T-helper 9 cell (primary cell): ENCODE data around the gene NUTF2.
A peak's percentile ranks its signal among the peaks of the same experiment; 100 is the strongest.
"Not testable (repeated sequence)": the region's sequence is repeated elsewhere in the genome, so short reads cannot be mapped to it uniquely, and the experiment has no call there.

Experiments used
- DNase-seq: peaks from one replicate; pipeline ENCODE4 v3.0.0-alpha.2; 2020
- total RNA-seq, 2 donors: gene quantifications; one replicate each; lab custom pipeline; 2026; lab: John Stamatoyannopoulos, UW

Gene NUTF2
- total RNA-seq: 31.9 to 49.1 reads per million in 2 donors

DNA sequence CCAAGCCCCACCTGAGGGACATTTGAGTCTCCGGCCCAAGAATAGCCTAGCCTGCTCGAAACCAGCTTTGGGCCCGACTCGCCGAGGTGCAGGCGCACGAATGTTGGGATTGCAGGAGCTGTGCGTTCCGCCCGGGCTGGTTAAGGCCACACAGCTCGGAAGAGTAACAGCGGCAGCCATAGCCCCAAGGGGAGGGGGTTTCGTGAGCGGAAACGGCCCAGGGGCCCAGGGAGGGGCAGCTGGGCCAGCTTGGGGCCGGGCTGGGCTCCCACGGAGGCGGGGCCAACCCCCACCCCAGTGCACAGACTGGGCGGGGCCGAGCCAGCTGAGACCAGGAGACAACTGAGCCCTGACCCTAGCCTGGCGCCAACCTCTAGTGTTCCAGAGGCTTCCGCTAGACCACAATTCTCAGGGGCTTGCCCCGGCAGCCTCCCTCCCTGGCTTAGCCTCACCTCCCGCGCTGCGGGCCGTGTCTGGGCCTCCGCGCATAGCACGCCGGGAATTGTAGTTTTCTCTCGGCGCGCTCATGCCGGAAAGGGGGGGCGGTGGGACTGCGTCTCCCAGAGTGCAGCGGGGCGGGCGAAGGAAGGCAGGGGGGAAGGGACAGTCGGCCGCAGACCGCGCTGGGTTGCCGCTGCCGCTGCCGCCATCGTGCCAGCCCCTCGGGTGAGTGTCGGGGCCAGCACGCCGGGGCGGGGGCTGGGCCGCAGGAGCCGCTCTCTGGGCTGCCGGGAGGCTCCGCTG is at the start of gene NUTF2:
Gene NUTF2, plus strand, starts transcription at position 614 of the 744 bp plus-strand sequence. CDS start 18,198 bp downstream, outside the sequence.
- peak; percentile 94 for DNase-seq

DNA sequence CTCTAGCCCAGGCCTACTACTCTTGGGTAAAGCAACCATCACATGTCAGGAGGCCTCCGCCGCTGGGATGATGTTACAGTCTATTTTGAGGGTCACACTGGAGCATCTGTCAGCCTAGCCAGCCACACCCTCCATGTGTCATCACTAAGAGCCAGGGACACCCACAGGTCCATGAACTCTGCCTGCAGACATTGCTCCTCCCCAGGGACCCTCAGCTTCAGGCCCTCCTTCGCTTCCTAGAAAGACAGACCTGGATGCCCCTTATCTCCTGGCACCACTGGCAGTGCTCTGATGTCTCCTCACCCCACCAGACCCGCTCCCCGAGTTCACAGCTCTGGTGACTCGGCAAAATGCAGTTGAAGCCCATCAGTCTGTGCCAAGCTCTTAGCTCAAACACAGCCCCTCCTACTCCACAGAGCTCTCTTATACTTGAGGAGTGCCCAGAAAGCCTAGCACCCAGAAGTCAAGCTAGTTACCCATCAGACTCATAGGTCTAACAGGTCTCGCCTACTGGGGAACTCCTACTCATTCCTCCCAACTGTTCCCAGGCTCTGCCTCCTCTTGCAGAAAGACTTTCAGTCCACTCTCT is 46.3 kb upstream of the NUTF2 start:
- DNase-seq: no peak

DNA sequence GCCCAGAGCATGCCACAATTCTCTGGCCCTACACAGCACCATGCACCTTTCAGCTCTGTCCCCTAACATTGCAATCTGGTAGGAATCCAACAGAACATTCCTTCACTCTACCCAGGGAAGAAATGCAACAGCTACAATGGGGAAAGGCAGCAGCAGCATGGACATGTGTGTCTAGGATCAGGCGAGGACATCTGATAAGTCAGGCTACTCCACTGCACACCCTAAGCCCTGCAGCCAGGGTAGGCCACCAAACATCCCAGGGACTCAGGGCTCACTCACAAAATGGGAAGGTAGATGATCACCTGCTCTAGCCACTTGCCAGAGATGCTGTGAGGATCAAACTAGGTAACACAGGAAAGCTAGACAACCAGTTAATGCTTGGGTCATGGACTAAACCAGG is 45.5 kb upstream of the NUTF2 start:
- no peak for DNase-seq

DNA sequence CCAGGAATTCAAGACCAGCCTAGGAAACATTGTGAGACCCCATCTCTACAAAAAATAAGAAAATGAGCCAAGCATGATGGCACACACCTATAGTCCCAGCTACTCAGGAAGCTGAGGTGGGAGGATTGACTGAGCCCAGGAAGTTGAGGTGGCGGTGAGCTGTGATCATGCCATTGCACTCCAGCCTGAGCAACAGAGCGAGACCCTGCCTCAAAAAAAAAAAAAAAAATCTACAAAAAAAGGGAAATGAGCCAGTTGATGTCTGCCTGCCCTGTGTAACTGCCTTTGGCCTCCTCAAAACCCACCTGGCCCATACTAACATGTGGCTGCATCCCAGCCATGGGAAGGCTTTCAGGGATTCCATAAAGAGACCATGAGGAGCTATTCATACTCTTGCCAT is 44.9 kb upstream of the NUTF2 start:
- DNase-seq: no peak

DNA sequence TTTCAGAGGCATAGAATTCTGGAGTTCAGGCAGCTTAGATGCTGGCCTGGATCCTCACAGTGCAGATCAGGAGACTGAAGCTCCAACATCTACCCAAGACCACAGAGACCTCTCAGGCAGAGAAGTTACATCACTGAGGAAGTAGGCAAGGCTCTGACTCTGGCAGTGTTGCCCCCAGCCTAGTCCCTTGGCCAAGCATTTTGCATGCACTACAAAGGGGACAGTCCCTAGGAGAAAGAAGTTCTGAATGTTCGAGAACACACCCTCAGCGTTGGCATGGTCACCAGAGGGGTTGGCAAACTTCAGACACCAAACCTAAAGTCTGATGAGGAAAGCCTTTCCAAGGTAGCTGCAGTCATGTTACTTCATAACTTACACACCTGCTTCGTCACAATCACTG is 42.8 kb upstream of the NUTF2 start:
- no peak for DNase-seq

DNA sequence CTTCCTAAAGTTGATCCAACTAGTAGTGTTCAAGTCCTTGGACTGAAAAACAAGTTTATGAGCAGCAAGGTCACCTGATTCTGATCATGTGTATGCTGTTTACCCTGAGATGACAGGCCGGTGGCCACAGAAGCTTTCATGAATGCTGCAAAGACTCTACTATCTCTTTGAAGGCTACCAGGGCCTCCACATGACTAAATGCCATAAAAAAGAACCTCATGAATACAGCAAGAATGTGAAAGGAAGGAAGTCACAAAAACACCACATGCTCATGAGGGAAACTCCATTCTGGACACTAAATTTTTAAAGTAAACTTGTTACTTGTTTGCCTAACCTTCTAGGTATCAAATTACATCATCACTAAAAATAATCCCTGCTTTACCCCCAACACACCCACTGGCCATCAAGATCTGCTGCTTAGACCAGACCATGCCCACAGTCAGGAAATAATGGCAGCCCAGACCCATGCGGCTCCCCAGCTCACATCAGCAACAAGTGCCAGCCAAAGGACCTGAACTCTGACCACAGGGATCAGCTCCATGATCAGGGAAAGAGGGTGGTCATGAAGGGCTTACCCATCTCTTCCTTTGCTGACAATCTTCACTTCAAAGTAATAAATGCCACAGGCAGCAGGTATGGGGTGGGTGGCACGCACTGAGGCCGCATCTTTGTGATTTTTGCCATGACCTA is 41.7 kb upstream of the NUTF2 start:
- DNase-seq: no peak

DNA sequence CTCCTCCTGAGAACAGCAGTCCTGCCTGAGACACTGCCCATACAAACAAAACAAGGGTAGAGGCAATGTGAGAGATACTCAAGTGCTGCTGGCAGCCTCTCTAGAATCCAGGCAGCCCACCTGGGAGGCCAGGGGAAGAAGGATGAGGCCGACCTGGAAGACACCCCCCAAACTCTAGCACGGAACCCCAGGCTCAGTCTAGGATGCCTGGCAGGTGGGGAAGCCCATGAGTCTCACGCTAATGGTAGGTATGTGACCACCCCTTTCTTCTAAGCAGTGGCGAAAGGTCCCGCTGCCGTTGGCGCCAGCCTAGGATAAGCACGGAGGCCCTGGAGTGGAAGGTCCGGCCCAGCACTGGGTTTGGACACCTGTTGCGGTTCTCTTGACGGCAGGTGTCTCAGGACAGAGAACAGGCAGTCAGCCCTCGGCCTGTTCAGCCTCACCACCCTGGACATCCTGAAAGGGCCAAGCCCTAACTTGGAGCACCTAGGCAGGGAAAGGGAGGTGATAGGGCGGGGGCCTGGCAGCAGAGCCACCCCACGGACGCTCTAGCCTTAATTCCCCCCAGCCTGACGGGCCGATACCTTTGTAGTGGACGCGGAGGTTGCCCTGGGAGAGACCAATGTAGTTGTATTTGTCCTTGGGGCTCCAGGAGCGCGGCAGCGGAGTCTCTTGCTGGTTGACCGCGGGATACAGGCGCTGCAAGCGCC is 40.9 kb upstream of the NUTF2 start:
- no peak for DNase-seq

DNA sequence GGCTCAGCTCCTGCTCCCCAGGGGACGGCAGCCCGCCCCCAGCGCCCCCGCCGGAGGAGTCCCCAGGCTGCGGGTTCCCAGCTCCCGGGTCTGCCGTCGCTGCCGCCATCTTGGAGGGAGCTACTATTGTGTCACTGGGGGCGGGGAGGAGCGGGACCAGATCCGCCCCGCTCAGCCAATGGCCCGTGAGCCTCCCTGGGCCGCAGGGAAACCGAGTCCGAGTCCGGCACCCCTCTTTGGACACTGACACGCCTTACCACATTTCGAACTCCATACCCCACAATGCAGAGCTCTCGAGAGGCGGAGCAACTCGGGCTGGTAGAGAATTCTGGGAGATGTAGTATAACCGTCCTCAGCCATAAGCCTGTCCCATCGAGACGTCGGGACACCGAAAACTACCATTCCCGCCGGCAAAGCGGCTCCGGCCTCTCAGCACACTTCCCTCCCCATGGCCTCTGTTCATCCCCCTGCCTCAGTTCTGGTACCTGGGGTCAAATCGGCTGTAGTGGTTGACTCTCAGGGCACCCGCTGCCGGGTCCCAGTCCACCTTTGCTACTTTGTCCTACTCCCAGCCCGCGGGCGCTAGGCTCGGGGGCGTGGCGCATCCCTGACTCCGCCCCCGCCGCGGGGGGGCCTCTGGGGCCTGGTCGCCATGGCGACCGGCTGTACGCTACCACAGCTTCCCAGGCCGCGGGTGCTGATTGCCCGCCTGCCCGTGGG is 40.1 kb upstream of the NUTF2 start, which contains the start of the genes RANBP10 and TSNAXIP1:
Gene RANBP10, minus strand, starts transcription at position 133 of the 720 bp plus-strand sequence. Its CDS starts 24 bp downstream, at position 109.
Gene TSNAXIP1, plus strand, starts transcription at position 462 of the 720 bp plus-strand sequence. CDS start 261 bp downstream, outside the sequence.
- peak; percentile 93 for DNase-seq

DNA sequence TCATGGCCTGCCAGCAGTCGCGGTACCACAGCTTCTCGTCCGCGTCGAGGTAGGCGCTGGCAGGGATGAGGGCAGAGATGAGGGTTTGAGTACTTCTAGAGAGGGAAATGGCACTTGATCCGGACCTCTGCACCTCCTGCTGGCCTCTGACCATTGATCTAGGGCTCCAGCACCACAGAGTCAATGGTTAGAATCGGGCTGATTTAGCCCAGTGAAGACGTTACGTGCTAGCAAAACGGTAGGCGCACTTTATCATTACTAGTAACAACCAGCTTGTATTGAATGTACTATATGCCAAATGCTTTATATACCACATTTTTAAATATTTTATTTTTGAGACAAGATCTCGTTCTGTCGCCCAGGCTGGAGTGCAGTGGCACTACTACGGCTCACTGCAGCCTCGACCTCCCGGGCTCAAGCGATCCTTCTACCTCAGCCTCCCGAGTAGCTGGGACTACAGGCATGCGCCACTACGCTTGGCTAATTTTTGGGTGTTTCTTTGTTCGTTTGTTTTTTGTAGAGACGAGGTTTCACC is 39.5 kb upstream of the NUTF2 start:
- no peak for DNase-seq

DNA sequence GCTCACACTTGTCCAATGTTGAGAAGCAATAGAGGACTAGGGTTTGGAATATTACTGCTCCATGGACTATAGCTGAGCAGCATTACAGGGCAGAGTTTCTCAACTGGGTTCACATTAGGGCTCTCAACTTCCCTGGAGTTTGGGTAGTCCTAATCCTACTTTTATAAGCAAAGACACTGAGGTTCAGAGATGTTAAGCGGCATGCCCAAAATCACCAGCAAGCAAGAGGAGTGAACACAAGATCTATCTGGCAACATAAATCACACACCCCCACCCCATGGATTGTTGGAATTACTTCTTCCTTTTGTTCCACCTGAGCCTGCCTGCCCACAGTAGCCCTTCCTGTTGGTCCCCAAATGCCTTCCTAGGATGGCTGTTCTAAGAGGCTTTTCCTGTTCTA is 34.8 kb upstream of the NUTF2 start:
- no peak for DNase-seq

DNA sequence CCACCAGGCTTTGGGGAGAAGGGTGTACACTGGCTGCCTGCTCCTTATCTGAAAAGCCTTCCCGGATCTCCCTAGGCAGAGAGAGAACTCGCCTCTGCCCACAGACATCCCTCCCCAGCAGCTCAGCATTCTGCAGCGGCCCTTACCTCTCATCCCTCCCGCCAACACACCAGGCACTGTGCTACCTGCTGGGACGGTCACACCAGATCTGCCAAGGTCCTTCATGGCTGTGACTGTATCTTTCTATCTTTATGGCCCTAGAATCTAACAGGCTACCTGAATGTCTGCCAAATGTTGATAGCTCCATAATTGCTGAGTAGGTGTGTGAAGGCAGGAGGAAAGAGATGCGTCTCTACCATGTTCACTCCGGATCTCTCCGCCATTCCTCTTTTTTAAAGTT is 32.2 kb upstream of the NUTF2 start:
- DNase-seq: no peak

DNA sequence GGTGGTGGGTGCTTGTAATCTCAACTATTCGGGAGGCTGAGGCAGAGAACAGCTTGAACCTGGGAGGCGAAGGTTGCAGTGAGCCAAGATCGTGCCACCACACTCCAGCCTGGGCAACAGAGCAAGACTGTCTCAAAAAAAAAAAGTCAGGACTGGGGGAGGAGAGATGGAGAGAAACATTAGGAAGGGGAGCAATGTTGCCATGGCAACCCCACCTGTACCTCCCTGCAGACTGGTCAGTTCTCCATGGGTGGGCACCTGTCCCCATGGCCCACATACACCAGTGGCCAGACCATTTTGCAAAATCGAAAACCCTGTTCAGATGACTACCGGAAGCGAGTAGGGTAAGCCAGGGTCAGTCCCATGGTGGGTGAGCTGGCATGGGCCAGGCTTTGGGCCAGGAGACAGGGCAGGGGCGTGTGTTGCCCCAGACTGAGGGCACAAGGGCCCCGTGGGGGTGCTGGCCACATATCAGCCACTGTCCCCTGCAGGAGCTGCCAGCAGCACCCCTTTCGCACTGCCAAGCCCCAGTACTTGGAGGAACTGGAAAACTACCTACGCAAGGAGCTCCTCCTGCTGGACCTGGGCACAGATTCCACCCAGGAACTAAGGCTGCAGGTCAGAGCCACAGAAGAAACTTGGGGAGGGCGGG is 26.0 kb upstream of the NUTF2 start:
- no peak for DNase-seq

DNA sequence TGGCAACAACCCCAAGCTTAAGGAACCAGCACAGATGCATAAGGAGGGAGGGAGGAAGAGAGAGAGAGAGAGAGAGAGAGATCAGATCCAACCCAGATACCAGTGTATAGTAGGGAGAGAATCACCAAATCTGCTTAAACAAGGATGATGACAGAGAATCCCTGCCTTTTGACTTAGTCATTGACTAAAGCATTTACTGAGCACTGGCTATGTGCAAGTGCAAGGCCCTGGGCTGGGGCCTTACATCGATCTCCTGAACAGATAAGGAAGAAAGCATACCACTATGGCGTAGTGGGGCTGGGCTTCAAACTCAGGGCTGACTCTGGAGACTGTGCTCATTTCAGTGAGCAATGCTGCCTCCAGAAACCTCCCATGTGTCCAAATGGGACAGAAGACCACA is 24.2 kb upstream of the NUTF2 start:
- no peak for DNase-seq

DNA sequence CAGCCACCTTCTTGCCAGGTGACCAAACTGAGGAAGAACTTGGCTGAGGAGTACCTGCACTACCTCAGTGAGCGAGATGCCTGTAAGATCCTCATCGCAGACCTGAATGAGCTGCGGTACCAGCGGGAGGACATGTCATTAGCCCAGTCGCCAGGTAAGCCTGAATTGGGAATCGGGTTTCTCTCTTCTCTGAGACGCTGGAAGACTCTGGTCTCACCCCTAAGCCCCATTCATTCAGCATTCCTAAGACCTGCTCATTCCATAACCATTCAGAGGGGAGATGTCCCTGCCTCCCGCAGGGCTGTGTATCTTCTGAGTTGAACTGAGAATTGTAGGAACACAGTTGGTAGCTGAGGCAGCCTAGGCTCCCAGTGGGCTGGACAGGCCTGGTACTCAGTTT is 21.6 kb upstream of the NUTF2 start:
- DNase-seq: no peak

DNA sequence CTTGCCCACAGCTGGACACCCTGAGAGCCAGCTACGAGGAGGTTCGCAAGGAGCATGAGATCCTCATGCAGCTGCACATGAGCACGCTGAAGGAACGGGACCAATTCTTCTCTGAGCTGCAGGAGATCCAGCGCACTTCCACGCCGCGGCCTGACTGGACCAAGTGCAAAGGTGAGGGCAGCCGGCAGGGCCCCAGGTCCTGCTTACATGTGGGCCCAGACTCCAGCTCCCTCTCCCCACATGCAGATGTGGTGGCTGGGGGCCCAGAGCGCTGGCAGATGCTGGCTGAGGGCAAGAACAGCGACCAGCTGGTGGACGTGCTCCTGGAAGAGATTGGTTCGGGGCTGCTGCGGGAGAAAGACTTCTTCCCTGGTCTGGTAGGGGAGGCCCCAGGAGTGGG is 20.8 kb upstream of the NUTF2 start:
- DNase-seq: no peak

DNA sequence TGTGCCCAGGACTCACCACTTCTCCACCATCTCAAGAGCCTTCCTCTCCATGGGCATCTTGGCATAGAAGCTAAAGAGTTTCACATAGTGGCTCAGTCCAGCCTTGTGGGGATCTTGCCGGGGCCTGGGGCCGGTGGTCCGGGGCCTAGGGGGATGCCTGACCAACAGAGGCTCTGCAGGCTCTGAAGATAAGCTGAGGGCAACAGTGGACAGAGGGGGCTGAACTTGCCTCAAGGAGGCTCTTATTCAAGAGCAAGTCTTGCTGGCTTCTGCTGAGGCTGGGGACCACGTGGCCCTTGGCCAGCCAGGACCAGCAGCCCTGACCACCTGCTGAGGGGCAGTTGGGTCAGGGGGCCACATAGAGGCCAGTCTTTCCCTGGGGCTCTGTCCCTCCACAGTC is 18.1 kb upstream of the NUTF2 start:
- no peak for DNase-seq

DNA sequence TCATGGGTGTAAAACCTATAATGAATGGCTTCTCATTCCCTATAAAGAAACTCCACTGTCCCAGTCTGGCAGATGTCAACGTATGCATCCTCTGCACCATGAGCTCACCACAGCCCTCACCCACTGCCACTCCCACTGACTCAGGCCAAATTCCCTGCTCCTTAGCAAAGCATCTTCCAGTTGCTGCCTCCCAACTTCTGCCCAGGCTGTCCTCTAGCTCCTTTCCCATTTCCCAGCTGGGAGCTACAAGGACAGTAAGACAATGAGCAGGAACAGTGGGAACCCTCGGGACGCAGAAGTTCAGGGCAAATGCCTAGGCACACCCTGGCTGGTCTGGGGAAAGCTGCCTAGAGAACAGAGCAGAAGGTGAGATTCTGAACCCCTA is 13.7 kb upstream of the NUTF2 start:
- DNase-seq: no peak

DNA sequence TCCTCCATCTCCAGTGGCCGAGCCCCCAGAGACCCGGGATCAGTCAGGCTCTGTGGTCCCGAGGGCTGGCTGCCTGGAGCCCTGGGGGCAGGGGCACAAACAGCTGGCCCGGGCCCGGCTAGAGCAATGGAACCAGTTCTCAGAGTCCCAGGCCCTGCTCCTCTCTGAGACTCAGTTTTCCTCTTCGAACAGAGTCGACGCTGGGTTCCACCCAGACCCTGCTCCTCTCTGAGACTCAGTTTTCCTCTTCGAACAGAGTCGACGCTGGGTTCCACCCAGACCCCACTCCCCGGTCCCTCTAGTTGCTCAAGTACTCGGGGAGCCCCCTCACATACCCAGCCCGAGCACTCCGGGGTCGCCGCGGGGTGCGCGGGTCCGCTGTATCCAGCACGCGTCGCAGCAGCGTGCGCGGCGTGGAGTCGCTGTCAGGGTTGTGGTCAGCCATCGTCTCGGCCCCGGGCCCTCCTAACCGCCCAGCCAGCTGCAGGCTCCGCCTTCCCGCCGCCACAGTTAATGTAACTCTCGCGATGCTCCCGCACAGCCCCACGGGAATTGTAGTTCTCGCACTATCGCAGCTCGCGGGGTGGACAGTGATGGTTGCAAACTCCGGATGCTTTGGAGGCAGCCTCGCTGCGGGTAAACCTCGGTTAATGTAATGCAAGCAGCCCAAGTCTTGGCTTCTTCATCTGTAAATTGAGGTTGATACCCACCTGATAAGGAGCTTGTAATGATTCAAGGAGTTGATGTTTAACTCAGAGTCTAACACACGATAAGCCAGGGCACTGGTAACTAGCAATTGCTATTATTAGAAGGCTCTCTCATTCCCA is 13.1 kb upstream of the NUTF2 start:
- peak; percentile 93 for DNase-seq

DNA sequence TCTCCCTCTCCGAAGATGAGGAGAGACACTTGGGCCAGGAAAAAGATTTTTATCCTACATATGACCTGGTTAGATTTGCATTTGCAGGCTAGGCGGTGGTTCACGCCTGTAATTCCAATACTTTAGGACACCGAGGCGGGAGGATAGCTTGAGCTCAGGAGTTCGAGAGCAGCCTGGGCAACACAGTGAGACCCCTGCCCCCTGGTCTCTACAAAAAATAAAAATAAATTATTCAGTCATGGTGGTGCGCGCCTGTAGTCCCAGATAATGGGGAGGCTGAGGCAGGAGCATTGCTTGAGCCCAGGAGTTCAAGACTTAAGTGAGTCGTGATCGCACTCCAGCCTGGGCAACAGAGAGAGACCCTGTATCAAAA is 12.5 kb upstream of the NUTF2 start:
- no peak for DNase-seq

DNA sequence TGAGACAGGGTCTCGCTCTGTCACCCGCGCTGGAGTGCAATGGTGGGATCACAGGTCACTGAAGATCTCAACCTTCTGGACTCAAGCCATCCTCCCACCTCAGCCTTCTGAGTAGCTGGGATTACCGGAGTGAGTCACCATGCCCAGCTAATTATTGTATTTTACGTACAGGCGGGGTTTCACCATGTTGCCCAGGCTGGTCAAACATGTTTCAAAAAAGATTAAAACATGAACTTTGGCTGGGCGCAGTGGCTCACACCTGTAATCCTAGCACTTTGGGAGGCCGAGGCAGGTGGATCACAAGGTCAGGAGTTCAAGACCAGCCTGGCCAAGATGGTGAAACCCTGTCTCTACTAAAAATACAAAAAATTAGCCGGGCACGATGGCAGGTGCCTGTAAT is 9.5 kb upstream of the NUTF2 start:
- DNase-seq: not testable (repeated sequence)

DNA sequence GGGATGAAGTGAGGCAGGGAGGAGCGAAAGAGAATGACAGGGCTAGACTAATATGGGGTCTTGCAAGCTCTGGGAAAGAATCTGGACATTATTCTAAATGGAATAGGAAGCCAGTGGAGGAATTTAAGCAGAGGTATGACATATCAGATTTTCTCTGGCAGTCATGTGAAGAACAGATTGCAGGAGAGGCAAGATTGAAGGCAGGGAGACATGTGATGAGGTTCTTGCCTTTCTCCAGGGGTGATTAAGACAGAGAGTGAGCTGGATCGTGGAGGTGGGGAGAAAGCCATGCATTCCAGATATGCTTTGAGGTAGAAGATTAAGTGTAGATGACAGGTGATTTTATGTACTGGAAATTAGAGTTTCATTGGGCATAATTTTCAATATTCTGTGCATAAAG is 8.9 kb upstream of the NUTF2 start:
- DNase-seq: no peak
